ENCODE results near the gene ENPP1. TPM values are rescaled to one million over a fixed set of nuclear protein-coding genes. Genes with fewer than 3 reads are reported as not detected.
"Not testable (repeated sequence)": the region's sequence is repeated elsewhere in the genome, so short reads cannot be mapped to it uniquely, and the experiment has no call there.

Gene ENPP1
- total RNA-seq, 1 donor, result 16.3 TPM

DNA sequence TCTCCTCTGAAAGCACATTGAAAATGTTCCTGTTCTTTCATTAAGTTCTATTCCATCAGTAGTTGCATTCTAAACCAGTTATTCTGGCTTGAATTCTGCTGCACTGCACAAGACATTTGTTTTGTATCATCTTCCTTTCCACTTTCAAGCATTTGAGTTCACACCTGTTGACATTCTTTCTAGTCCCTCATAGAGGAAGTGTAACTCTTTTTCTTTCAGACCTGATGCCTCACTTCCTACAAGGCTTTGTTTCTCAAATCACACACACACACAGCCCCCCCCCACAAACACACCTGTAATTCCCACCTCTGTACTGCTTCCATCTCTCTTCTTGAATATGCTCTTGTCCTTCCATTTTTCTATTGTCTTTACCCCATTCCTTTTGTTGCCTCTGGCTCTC is 92.4 kb downstream of the ENPP1 start:
- Histone ChIP-seq H3K27me3 (ENCODE audit: insufficient read depth, low read length) (no peaks in the 10 kb centered on the region), H3K4me1 (ENCODE audit: insufficient read depth, low read length) (no peaks in the 10 kb centered on the region), H4K20me1 (ENCODE audit: insufficient read depth, low read length) (no peaks in the 10 kb centered on the region), H3K79me2 (ENCODE audit: insufficient read depth, low read length) (no peaks in the 10 kb centered on the region), H2AFZ (ENCODE audit: low read length) (no peak overlapping the region), H3K36me3 (ENCODE audit: insufficient read depth, low read length) (no peaks in the 10 kb centered on the region), H3K9me3 (ENCODE audit: low read depth, low read length) (peaks cover 4% of the 10 kb centered on the region), H3K27ac (ENCODE audit: low read depth, low read length) (no peak overlapping the region), H3K4me3 (ENCODE audit: insufficient read depth, low read length) (no peak overlapping the region), H3K4me2 (ENCODE audit: insufficient read depth, low read length) (no peak overlapping the region)
- DNase-seq (ENCODE audit: insufficient read length, low spot score, missing footprints), result no peak
- TF ChIP-seq, protein P1, sequence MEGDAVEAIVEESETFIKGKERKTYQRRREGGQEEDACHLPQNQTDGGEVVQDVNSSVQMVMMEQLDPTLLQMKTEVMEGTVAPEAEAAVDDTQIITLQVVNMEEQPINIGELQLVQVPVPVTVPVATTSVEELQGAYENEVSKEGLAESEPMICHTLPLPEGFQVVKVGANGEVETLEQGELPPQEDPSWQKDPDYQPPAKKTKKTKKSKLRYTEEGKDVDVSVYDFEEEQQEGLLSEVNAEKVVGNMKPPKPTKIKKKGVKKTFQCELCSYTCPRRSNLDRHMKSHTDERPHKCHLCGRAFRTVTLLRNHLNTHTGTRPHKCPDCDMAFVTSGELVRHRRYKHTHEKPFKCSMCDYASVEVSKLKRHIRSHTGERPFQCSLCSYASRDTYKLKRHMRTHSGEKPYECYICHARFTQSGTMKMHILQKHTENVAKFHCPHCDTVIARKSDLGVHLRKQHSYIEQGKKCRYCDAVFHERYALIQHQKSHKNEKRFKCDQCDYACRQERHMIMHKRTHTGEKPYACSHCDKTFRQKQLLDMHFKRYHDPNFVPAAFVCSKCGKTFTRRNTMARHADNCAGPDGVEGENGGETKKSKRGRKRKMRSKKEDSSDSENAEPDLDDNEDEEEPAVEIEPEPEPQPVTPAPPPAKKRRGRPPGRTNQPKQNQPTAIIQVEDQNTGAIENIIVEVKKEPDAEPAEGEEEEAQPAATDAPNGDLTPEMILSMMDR (IDR thresholded peaks at IDR 0.05; ENCODE audit: extremely low read depth, low read depth, low read length), result no peak

DNA sequence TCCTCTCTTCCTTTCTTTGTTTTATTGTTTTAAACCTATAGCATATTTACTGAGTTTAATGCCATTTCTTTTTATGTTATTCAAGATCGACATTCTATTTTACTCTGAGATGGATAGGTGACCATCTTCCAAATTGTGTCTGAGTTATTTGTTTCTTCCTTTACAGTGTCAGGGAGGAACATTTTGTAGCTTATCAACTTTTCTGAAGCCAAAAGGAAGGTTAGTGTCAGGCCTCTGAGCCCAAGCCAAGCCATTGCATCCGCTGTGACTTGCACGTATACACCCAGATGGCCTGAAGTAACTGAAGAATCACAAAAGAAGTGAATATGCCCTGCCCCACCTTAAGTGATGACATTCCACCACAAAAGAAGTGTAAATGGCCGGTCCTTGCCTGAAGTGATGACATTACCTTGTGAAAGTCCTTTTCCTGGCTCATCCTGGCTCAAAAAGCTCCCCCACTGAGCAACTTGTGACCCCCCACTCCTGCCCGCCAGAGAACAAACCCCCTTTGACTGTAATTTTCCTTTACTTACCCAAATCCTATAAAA is 93.6 kb downstream of the ENPP1 start:
- not testable (repeated sequence) for H3K27ac ChIP-seq (ENCODE audit: low read depth, low read length); H4K20me1 ChIP-seq (ENCODE audit: insufficient read depth, low read length)

DNA sequence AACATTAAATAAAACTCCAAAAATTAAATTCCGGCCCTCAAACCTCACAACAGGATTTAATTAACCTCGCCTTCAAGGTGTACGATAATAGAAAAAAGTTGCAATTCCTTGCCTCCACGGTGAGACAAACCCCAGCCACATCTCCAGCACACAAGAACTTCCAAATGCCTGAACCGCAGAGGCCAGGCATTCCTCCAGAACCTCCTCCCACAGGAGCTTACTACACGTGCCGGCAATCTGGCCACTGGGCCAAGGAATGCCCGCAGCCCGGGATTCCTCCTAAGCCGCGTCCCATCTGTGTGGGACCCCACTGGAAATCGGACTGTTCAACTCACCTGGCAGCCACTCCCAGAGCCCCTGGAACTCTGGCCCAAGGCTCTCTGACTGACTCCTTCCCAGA is 95.9 kb downstream of the ENPP1 start:
- not testable (repeated sequence) for H3K9me3 ChIP-seq (ENCODE audit: low read depth, low read length); H3K4me2 ChIP-seq (ENCODE audit: insufficient read depth, low read length); H3K4me3 ChIP-seq (ENCODE audit: insufficient read depth, low read length); H2AFZ ChIP-seq (ENCODE audit: low read length); H3K27me3 ChIP-seq (ENCODE audit: insufficient read depth, low read length); DNase-seq (ENCODE audit: insufficient read length, low spot score, missing footprints); H4K20me1 ChIP-seq (ENCODE audit: insufficient read depth, low read length); H3K79me2 ChIP-seq (ENCODE audit: insufficient read depth, low read length); H3K36me3 ChIP-seq (ENCODE audit: insufficient read depth, low read length); H3K4me1 ChIP-seq (ENCODE audit: insufficient read depth, low read length); H3K27ac ChIP-seq (ENCODE audit: low read depth, low read length)

More for the DNA sequence above, 93.6 kb downstream of the ENPP1 start:
- H3K9me3 ChIP-seq (ENCODE audit: low read depth, low read length); H3K79me2 ChIP-seq (ENCODE audit: insufficient read depth, low read length); H3K4me2 ChIP-seq (ENCODE audit: insufficient read depth, low read length); H3K27me3 ChIP-seq (ENCODE audit: insufficient read depth, low read length); H3K36me3 ChIP-seq (ENCODE audit: insufficient read depth, low read length); DNase-seq (ENCODE audit: insufficient read length, low spot score, missing footprints); H2AFZ ChIP-seq (ENCODE audit: low read length); H3K4me3 ChIP-seq (ENCODE audit: insufficient read depth, low read length); H3K4me1 ChIP-seq (ENCODE audit: insufficient read depth, low read length): not testable (repeated sequence)

DNA sequence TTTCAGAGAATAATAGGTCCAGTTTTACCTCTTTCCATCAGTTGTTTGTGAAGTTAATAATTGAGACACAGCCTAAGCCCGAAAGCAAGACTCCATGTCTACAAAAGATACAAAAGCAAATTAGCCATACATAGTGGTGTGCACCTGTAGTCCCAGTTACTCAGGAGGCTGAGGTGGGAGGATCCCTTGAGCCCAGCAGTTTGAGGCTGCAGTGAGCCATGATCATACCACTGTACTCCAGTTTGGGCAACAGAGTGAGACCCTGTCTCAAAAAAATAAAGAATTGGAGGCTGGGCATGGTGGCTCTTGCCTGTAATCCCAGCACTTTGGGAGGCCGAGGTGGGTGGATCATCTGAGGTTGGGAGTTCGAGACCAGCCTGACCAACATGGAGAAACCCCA is 101.0 kb downstream of the ENPP1 start:
- not testable (repeated sequence) for H3K4me2 ChIP-seq (ENCODE audit: insufficient read depth, low read length); H3K9me3 ChIP-seq (ENCODE audit: low read depth, low read length); H3K79me2 ChIP-seq (ENCODE audit: insufficient read depth, low read length); H4K20me1 ChIP-seq (ENCODE audit: insufficient read depth, low read length); H3K36me3 ChIP-seq (ENCODE audit: insufficient read depth, low read length); H2AFZ ChIP-seq (ENCODE audit: low read length); H3K4me3 ChIP-seq (ENCODE audit: insufficient read depth, low read length); H3K4me1 ChIP-seq (ENCODE audit: insufficient read depth, low read length); H3K27ac ChIP-seq (ENCODE audit: low read depth, low read length); H3K27me3 ChIP-seq (ENCODE audit: insufficient read depth, low read length); DNase-seq (ENCODE audit: insufficient read length, low spot score, missing footprints)

DNA sequence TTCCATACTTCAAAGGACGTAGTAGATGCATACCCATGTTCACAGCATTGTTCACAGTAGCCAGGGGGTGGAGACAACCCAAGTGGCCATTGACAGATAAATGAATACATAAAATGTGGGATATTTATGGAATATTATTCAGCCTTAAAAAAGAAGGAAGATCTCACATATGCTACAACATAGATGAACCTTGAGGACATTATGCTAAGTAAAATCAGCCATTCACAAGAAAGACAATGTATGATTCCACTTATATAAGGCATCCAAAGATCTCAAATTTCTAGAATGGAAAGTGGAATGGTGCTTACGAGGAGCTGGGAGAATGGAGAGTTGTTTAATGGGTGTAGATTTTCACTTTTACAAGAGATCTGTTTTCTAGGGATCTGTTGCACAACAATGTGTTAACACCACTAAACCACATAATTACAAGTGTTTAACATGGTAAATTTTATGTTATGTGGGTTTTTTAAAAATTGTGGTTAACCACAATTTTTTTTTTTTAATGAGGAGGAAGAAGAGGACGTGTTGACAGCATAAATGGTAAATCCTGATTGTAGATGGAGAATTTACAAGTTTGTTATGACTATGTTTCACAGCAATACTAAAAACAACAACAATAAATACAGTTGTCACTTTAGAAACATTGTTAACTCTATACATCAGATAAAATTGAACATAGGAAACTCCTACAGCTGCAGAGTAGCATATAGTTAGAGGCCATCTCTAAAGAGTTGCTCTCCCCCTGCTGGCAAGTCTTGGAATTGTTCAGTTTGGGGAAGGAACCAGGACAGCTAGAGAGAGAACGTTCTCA is 101.8 kb downstream of the ENPP1 start:
- peaks cover 5% of the 10 kb centered on the region for H3K4me1 ChIP-seq (ENCODE audit: insufficient read depth, low read length)
- H3K9me3 ChIP-seq (ENCODE audit: low read depth, low read length), result no peaks in the 10 kb centered on the region
- H3K27ac ChIP-seq (ENCODE audit: low read depth, low read length), result no peak overlapping the region
- H3K4me2 ChIP-seq (ENCODE audit: insufficient read depth, low read length), result no peak overlapping the region
- no peak overlapping the region for H2AFZ ChIP-seq (ENCODE audit: low read length)
- H3K4me3 ChIP-seq (ENCODE audit: insufficient read depth, low read length), result no peak overlapping the region
- no peak for DNase-seq (ENCODE audit: insufficient read length, low spot score, missing footprints)
- TF ChIP-seq, protein P1 (IDR thresholded peaks at IDR 0.05; ENCODE audit: extremely low read depth, low read depth, low read length), result peak; percentile 85
- H3K79me2 ChIP-seq (ENCODE audit: insufficient read depth, low read length), result no peaks in the 10 kb centered on the region
- H4K20me1 ChIP-seq (ENCODE audit: insufficient read depth, low read length), result no peaks in the 10 kb centered on the region
- H3K36me3 ChIP-seq (ENCODE audit: insufficient read depth, low read length), result no peaks in the 10 kb centered on the region
- H3K27me3 ChIP-seq (ENCODE audit: insufficient read depth, low read length), result peaks cover 2% of the 10 kb centered on the region
